Caco-2 (cell line): ENCODE results near the gene PRR16. TPM values are rescaled to one million over a fixed set of nuclear protein-coding genes. Genes with fewer than 3 reads are reported as not detected.

Experiments used
- BruUV-seq: library from RNA; stranded (reverse); fragments of 400-500 nt; replicated peaks from 2 replicates; lab custom pipeline; 2021; lab: Mats Ljungman, UMichigan
- CTCF ChIA-PET: fragments of 300-600 bp; sonication (Branson Sonifier 250); formaldehyde crosslinking; loops from one replicate; lab custom pipeline; 2022; ENCODE audit warnings: antibody characterized with exemption; lab: Charles Lee
- POLR2A ChIA-PET: fragments of 300-600 bp; sonication (Branson Sonifier 250); formaldehyde crosslinking; loops from one replicate; lab custom pipeline; 2022; ENCODE audit warnings: antibody characterized with exemption; lab: Charles Lee
- DNase-seq, 2 experiments: peaks; one replicate each; pipeline versions ENCODE4 v3.0.0 to v3.0.0-alpha.2; 2020 to 2022
- H3K27me3 ChIP-seq: replicated peaks from 2 replicates; pipeline ENCODE4 v1.6.0; 2011; ENCODE audit warnings: low read length; ENCODE audit not compliant: control insufficient read depth, insufficient read depth
- H3K36me3 ChIP-seq: 2 replicates; pipeline ENCODE4 v1.5.1; 2011; ENCODE audit warnings: low read length; ENCODE audit not compliant: control insufficient read depth, insufficient read depth
- H3K4me1 ChIP-seq: fragments of 250-450 bp; sonication (Bioruptor Pico); 2 replicates; pipeline ENCODE4 v1.5.1; 2020; ENCODE audit warnings: mild to moderate bottlenecking
- H3K4me3 ChIP-seq: 2 replicates; pipeline ENCODE4 v1.5.1; 2011; ENCODE audit warnings: low read depth, mild to moderate bottlenecking, control low read depth, low read length
- H3K9me3 ChIP-seq: fragments of 250-450 bp; sonication (Bioruptor Pico); 2 replicates; pipeline ENCODE4 v1.5.1; 2020; ENCODE audit warnings: mild to moderate bottlenecking, moderate library complexity
- H3K27ac Mint-ChIP-seq: one replicate; pipeline ENCODE4 v1.8.0; 2022; ENCODE audit warnings: mixed read lengths; ENCODE audit not compliant: unreplicated experiment
- H3K27me3 Mint-ChIP-seq: one replicate; pipeline ENCODE4 v1.8.0; 2022; ENCODE audit warnings: mixed read lengths; ENCODE audit not compliant: insufficient read depth, unreplicated experiment
- H3K36me3 Mint-ChIP-seq: one replicate; pipeline ENCODE4 v1.8.0; 2022; ENCODE audit warnings: mild to moderate bottlenecking, mixed read lengths; ENCODE audit not compliant: insufficient read depth, unreplicated experiment
- H3K4me1 Mint-ChIP-seq: one replicate; pipeline ENCODE4 v1.8.0; 2022; ENCODE audit warnings: low read depth, mixed read lengths; ENCODE audit not compliant: unreplicated experiment
- H3K4me3 Mint-ChIP-seq: one replicate; pipeline ENCODE4 v1.8.0; 2022; ENCODE audit warnings: mild to moderate bottlenecking, moderate library complexity, mixed read lengths; ENCODE audit not compliant: unreplicated experiment
- H3K9me3 Mint-ChIP-seq: one replicate; pipeline ENCODE4 v1.8.0; 2022; ENCODE audit warnings: mixed read lengths; ENCODE audit not compliant: unreplicated experiment
- CTCF ChIP-seq, 2 experiments: fragments of 200-600 bp in 1 of 2; IDR thresholded peaks; 1 replicate in 1 of 2; 2 replicates in 1 of 2; pipeline versions ENCODE4 v1.5.1 to v1.8.0; 2011 to 2022; ENCODE audit warnings: antibody characterized with exemption in 1 of 2, control low read depth in 1 of 2, inconsistent platforms in 1 of 2, low read depth in 1 of 2, low read length in 1 of 2, mild to moderate bottlenecking in 1 of 2, moderate library complexity in 1 of 2; ENCODE audit not compliant: insufficient read depth in 1 of 2, severe bottlenecking in 1 of 2, unreplicated experiment in 1 of 2
- intact Hi-C: fragments of 100-400 bp; cut with micrococcal nuclease; formaldehyde crosslinking; loops from one replicate; pipeline ENCODE4 v1.10.0; 2022; ENCODE audit not compliant: unreplicated experiment
- total RNA-seq: library from RNA; stranded (reverse); gene quantifications from 2 replicates; pipeline ENCODE4 v1.2.3, GENCODE V29; 2022

The PRR16 gene
- total RNA-seq, 1 experiment from 2014 or later, result not detected

- Mint-ChIP-seq H3K36me3 (no peaks in the 10 kb centered on the region), H3K4me3 (no peak overlapping the region), H3K27ac (no peak overlapping the region), H3K27me3 (peaks cover 2% of the 10 kb centered on the region), H3K4me1 (no peaks in the 10 kb centered on the region), H3K9me3 (no peaks in the 10 kb centered on the region)
- Histone ChIP-seq H3K36me3 (no peaks in the 10 kb centered on the region), H3K4me1 (no peaks in the 10 kb centered on the region), H3K4me3 (no peak overlapping the region), H3K9me3 (no peaks in the 10 kb centered on the region), H3K27me3 (no peaks in the 10 kb centered on the region)
- BruUV-seq, result no TSS peak
- CTCF ChIA-PET, result no interaction called here
- POLR2A ChIA-PET, result no interaction called here
- intact Hi-C loops, result no loop called here
- no peak for DNase-seq
- TF ChIP-seq CTCF (IDR thresholded peaks at IDR 0.05; ENCODE audit: insufficient read depth in 1 of 2, low read depth in 1 of 2, low read length in 1 of 2, severe bottlenecking in 1 of 2, unreplicated experiment in 1 of 2), result no peak
These were observed 14.6 kb upstream of the PRR16 start for GRCh38 chr5:120449501-120449900.

- Mint-ChIP-seq H3K4me3 (no peak overlapping the region), H3K9me3 (no peaks in the 10 kb centered on the region), H3K27me3 (peaks cover 2% of the 10 kb centered on the region), H3K36me3 (no peaks in the 10 kb centered on the region), H3K4me1 (no peaks in the 10 kb centered on the region), H3K27ac (no peak overlapping the region)
- Histone ChIP-seq H3K27me3 (no peaks in the 10 kb centered on the region), H3K4me3 (no peak overlapping the region), H3K36me3 (no peaks in the 10 kb centered on the region), H3K4me1 (no peaks in the 10 kb centered on the region), H3K9me3 (no peaks in the 10 kb centered on the region)
- CTCF ChIA-PET, result no interaction called here
- no peak for DNase-seq
- POLR2A ChIA-PET, result no interaction called here
- no TSS peak for BruUV-seq
- intact Hi-C loops, result no loop called here
- no peak for TF ChIP-seq CTCF (IDR thresholded peaks at IDR 0.05; ENCODE audit: insufficient read depth in 1 of 2, low read depth in 1 of 2, low read length in 1 of 2, severe bottlenecking in 1 of 2, unreplicated experiment in 1 of 2)
These were observed 13.2 kb upstream of the PRR16 start for GRCh38 chr5:120450910-120451309.

GRCh38 chr5:120451445-120451844 is 12.7 kb upstream of the PRR16 start:
- H3K9me3 ChIP-seq, result no peaks in the 10 kb centered on the region
- H3K4me3 Mint-ChIP-seq, result no peak overlapping the region
- no peaks in the 10 kb centered on the region for H3K4me1 ChIP-seq
- no TSS peak for BruUV-seq
- no peaks in the 10 kb centered on the region for H3K27me3 ChIP-seq
- H3K9me3 Mint-ChIP-seq, result no peaks in the 10 kb centered on the region
- H3K4me1 Mint-ChIP-seq, result no peaks in the 10 kb centered on the region
- H3K36me3 ChIP-seq, result no peaks in the 10 kb centered on the region
- no peak overlapping the region for H3K27ac Mint-ChIP-seq
- ChIA-PET CTCF (no interaction called here), POLR2A (no interaction called here)
- no peak overlapping the region for H3K4me3 ChIP-seq
- no peaks in the 10 kb centered on the region for H3K36me3 Mint-ChIP-seq
- peaks cover 2% of the 10 kb centered on the region for H3K27me3 Mint-ChIP-seq
- no peak for DNase-seq
- intact Hi-C loops, result no loop called here
- no peak for TF ChIP-seq CTCF (IDR thresholded peaks at IDR 0.05; ENCODE audit: insufficient read depth in 1 of 2, low read depth in 1 of 2, low read length in 1 of 2, severe bottlenecking in 1 of 2, unreplicated experiment in 1 of 2)
